Renal pelvis (tissue), 4 donors: ENCODE measurements around the gene NXPE3. TPM values are rescaled to one million over a fixed set of nuclear protein-coding genes. Genes with fewer than 3 reads are reported as not detected.

Source experiments
- DNase-seq: peaks from one replicate; pipeline ENCODE4 v3.0.0-alpha.2; 2013
- polyA plus RNA-seq, 3 donors: library from polyadenylated mRNA; unstranded; fragments of 120-200 nt; gene quantifications; one replicate each; pipeline ENCODE4 v1.2.1, GENCODE V29; 2013; ENCODE audit not compliant: insufficient read length in 3 of 3

Gene NXPE3
- polyA plus RNA-seq, 3 donors, result 6.4 to 7.5 (median 7.1) TPM

- no peak for DNase-seq
These were observed 17.2 kb downstream of the NXPE3 start for GRCh38 chr3:101796077-101796680.

- DNase-seq, result no peak
These were observed 22.2 kb downstream of the NXPE3 start for GRCh38 chr3:101801174-101801573.

DNA sequence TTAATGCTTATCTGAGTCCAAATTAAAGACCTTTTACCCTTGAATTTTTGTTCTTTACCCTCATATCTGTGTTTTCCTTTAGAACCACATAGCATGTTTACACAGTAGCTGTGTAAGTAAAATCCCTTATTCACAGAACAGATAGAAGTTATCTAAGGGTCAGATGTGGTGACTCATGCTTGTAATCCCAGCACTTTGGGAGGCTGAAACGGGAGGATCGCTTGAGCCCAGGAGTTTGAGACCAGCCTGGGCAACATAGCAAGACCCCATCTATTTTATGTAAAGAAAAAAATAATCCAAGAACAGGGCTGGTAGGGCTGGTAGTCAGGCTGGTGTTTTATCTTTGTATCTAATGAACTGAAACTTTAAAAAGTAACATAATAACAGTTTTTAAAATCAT is 23.2 kb downstream of the NXPE3 start:
- DNase-seq, result no peak

DNA sequence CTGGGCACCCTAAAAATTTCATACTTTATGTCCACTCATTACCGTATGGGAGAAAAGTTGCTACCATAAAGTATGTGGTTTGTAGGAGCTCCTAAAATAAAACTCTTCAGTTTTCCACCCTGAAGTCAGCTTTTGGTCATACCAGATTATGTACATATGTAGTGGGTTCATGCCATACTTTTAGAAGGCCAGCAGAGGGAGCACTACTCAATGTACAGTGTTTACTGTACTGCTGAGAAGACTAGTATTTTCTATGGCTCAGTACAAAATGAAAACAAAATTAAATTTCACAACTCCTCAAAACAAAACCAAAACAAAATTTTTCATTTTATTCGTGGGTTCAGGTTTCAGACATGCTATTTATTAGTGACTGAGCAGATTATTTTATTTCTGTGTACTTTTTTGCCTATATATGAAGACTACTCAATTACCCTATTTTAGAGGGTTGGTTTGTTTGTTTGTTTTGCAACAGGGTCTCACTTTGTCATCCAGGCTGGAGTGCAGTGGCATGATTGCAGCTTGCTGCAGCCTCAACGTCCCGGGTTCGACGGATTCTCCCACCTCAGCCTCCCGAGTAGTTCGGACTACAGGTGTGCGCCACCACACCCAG is 24.3 kb downstream of the NXPE3 start:
- DNase-seq, result peak; percentile 64

GRCh38 chr3:101803939-101804338 is 24.9 kb downstream of the NXPE3 start:
- no peak for DNase-seq

DNA sequence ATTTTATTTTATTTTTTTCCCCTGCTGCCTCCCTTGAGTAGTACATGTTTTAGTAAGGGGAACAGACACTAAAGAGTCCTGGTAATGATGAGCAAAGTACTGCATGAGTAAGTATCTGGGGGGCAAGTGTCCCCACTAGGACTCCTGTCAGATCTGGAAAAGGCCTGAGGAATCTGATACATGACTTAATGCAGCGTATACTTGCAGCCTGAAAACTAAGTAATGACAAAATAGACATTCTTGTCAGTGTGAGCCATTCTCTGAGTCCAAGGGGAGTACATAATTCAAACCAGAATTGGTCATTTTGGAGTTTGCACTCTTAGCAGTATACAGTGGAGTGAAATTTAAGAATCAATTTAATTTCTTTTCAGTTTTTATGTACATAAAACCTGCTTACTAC is 27.5 kb downstream of the NXPE3 start:
- DNase-seq, result no peak

GRCh38 chr3:101807888-101808287 is 28.9 kb downstream of the NXPE3 start:
- no peak for DNase-seq

DNA sequence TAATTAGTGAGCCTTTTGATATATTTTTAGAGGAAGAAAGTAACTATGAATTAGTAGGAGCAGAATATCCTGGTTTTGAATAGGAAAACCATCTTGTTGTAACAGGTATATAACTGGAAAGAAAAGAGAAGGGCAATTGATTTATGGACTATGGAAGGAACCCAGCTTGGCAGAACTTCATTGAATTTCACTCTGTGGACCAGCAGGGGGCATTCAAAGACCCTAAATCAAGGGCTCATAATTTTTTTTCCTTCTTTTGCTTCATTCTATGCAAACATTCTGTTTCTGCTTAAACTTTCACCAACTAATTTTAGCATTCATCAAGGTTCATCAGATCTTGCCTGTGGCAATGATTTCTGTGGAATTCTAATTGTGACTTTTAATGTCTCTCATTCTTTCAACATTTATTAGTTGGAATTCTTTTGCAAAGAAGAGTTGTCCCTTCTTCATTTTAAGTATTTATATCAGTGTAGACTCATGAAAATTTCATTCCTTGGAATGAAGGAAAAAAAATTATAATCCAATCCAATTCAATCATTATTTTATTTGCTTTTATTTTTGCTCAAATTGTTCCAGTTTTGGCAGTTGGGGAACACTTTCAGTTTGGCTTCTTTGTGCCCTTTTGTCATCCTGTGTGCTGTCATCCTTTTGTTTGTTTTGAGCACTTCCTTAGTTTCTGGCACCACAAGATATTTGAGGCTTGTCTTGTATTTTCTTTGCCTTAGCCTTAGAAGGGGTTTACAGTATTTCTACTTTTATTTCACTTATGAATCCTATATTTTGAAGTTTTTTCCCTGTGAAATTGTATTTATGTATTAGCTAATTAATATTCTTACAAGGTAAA is 30.4 kb downstream of the NXPE3 start:
- peak; percentile 39 for DNase-seq

DNA sequence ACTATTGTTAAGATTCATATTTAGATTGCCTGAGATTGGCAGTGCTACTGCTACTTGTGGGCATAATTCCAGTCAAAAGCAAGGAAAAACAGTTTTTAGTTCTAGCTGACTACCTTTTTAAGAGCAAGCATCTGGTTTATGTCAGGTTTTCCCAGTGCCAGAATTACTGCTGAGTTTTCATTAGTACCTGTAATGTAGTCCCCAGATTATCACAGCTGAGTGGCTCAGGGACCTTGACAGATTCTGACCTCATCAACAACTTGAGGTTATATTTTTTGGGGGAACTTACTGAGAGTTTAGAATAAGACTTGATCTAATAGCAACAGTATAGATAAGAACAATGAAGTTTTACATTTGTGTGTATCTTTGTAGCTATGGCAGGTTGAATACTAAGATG is 31.0 kb downstream of the NXPE3 start:
- no peak for DNase-seq

DNA sequence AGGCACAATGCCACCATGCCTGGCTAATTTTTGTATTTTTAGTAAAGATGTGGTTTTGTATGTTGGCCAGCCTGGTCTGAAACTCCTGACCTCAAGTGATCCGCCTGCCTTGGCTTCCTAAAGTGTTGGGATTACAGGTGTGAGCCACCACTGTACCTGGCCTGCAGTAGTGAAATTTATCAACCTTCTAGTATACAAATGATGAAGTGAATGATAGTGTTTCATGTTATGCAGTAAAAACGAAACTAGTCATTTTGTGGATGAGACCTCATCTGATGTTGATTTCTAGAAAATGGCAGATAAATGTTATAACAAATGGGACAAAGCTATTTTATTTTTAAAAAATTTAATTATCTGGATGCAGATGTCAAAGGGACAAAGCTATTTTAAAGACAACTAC is 32.9 kb downstream of the NXPE3 start:
- DNase-seq, result no peak

DNA sequence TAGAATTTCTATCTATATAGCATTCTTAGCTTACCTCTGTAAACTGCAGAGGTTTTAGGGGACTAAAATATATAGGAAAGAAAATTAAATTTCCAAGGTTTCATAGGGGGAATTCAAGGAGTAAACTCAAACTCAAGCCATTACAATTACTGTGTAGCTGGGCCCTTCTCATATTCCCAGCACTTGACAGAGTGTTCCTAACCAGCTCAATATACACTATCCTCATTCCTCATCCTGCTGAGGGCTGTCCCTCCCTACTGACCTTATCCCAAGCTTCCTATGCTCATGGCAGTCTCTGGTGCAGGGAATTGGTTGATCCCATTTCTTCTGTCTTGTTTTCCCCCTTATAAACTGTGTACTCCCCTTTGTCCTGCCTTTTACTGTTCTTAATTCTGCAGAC is 33.9 kb downstream of the NXPE3 start:
- DNase-seq, result no peak

DNA sequence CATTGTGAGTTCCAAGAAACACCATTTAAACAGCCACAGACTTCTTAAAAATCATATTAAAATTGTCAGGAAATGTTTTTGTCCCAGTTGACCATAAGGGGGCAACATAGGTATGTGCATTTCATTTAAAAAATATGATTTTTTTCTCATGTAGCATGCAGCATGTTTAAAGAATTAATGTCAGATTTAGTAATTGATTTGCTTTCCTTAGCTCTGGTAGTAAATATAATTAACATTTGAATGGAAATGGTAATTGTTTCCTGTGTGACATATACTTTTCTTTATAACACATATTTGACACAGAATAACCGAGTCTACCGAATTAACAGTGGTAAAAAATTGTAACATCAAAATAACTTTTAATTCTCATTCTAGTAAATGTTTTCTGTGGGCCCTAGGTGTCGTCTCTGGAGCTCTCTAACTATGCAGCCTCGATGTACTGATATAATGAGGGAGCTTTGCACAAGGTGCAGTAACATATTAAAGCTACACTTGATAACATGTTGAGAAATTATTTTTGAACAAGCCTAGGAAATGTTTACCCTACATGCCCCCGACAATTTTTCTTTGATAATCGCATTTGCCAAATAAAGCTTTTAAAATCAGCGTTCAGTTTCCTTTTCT is 34.9 kb downstream of the NXPE3 start:
- no peak for DNase-seq

DNA sequence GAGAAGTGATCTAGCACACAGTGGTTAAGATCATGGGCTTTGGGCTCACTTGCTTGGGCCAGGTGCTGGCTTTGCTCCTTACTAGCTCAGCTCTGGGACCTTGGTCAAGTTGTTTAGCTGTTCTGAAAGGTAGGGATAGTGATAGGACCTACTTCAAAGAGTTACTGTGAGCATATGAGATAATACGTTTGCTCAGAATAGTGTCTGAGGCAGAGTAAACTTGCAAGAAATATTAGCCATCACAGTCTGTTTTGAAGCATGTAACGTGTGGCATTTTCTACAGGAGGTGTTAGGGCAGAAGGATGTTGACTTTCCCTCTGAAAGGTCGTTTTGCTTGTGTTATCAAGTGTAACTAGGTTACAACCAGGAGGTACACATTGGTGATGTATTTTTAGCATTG is 35.8 kb downstream of the NXPE3 start:
- no peak for DNase-seq

DNA sequence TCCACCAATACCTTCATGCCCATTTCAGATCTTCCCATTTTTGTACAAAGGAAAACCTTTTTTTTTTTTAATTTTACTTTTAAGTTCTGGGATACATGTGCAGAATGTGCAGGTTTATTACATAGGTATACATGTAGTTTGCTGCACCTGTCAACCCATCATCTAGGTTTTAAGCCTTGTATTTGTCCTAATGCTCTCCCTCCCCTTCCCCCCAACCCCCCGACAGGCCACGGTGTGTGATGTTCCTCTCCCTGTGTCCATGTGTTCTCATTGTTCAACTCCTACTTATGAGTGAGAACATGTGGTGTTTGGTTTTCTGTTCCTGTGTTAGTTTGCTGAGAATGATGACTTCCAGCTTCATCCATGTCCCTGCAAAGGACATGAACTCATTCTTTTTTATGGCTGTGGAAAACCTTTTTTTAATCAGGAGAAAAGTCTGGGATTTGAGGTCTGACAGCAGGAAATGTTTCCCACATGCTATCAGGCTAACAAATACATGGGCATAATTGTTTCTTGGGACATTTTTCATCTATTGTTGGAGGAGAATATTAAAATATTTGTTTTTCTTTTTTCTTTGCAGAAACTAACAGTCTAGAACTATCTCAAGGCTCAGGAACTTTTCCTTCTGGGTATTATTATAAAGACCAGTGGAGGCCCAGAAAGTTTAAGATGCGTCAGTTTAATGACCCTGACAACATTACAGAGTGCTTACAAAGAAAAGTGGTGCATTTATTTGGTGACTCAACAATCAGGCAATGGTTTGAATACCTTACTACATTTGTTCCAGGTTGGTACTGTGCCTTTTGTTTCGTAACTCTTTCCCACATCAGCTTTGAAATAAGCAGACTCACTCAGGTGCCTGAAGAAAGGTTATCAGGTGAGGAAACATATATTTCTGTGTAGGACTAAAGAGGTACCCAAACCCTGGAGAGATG is 37.5 kb downstream of the NXPE3 start:
- DNase-seq, result no peak

DNA sequence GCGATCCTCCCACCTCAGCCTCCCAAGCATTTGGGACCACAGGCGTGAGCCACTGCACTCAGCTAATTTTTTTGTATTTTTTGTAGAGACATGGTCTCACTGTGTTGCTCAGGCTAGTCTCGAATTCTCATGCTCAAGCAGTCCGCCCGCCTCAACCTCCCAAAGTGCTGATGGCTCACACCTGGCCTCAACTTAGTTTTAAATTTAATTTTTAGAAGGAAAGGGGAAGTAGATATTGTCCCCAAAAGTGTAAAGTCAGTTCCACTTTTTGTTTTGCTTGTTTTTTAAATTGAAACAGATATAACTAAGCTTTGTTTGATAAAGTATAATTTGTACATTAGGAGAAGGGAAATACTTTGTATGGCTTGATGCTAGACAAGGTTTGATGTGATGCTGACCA is 39.0 kb downstream of the NXPE3 start:
- no peak for DNase-seq

GRCh38 chr3:101819649-101820206 is 40.7 kb downstream of the NXPE3 start:
- no peak for DNase-seq

- DNase-seq, result no peak
These were observed 42.5 kb downstream of the NXPE3 start for GRCh38 chr3:101821503-101821902.

DNA sequence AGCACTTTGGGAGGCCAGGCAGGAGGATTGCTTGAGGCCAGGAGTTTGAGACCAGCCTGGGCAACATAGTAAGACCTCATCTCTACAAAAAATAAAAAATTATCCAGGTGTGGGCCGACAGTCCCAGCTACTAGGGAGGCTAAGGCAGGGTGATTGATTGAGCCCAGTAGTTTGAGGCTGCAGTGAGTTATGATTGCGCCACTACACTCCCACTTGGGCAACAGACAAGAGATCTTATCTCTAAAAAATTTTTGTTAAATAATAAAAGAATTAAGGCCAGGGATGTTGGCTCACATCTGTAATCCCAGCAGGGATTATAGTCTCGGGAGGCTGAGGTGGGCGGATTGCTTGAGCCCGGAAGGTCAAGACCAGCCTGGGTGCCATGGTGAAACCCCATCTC is 44.5 kb downstream of the NXPE3 start:
- DNase-seq, result no peak

DNA sequence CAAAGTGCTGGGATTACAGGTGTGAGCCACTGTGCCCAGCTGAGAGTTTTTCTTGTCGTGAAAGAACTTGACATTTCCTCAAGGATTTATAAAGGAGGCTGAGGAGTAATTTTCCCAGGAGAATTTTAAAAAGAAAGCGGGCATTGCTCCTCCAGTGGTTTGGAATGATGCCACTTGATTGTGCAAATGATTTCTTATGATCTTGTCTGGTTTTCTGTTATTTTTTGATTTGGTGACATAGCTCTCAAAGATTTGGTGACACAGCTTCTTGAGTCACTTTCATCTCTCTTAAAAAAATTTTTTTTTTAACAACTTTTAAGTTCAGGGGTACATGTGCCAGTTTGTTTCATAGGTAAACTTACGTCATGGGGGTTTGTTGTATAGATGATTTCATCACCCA is 45.7 kb downstream of the NXPE3 start:
- DNase-seq, result no peak

DNA sequence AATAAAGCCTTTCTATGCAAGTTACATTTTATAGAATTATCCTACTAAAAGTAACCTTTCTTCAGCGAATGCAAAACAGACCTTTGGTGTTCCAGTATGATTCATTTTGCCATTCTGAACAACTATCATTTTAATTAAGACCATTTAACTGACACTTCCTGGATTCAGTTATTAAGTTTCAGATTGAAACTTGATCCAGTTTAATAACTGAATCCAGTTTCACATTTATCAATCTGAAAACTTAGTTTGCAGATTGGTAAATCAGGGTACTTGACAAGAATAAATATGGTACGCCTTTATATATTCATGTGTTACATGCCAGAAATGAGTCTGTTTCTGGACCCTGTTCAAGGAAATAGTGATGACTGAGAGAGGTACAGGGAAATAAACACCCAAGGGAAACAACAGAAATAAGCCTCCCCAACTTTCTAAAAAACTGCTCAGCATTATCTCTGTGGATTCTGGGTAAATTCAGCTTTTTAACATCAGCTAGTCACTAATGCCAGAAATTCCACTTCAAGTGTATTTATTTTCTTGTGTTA is 47.0 kb downstream of the NXPE3 start:
- DNase-seq, result no peak
